Testis (tissue), 2 donors: Measurements from ENCODE around the gene RGS7.

Experiments used
- CTCF ChIP-seq, 3 experiments: fragments of 450-650 bp in 2 of 3; fragments of 200-600 bp in 1 of 3; sonication (generic) in 1 of 3; IDR thresholded peaks; one replicate each; pipeline ENCODE4 v1.5.1; 2016 to 2019; ENCODE audit warnings: antibody characterized with exemption in 3 of 3, mild to moderate bottlenecking in 2 of 3, moderate library complexity in 1 of 3
- POLR2A ChIP-seq: fragments of 450-650 bp; IDR thresholded peaks from one replicate; pipeline ENCODE4 v1.6.1; 2017; ENCODE audit warnings: antibody characterized with exemption, mild to moderate bottlenecking, moderate library complexity

DNA sequence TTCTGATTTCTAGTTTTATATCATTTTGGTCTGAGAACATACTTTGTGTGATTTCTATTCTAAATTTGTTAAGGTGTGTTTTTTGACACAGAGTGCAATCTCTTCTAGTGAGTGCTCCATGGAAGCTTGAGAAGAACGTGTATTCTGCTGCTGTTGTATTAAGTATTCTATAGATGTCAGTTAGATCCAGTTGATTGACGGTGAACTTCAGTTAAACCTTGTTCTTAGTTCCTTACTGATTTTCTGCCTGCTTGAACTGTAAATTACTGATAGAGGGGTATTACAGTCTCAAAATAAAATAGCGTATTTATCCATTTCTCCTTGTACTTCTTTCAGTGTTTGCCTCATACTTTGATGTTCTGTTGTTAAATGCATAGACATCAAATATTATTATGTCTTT lies 497.0 kb downstream of the RGS7 start:
- TF ChIP-seq CTCF (IDR thresholded peaks at IDR 0.05) (no peak), POLR2A (no peak)
